Stimulated activated CD8-positive, alpha-beta memory T cell treated with anti-CD3 and anti-CD28 coated beads, Interleukin-15, amount 100 ng/mL, for 1 hour (primary cell): ENCODE measurements around the gene CFAP100.

Source experiments
- DNase-seq: peaks from one replicate; pipeline ENCODE4 v3.0.0-alpha.2; 2020; ENCODE audit warnings: low read depth

Gene CFAP100

DNA sequence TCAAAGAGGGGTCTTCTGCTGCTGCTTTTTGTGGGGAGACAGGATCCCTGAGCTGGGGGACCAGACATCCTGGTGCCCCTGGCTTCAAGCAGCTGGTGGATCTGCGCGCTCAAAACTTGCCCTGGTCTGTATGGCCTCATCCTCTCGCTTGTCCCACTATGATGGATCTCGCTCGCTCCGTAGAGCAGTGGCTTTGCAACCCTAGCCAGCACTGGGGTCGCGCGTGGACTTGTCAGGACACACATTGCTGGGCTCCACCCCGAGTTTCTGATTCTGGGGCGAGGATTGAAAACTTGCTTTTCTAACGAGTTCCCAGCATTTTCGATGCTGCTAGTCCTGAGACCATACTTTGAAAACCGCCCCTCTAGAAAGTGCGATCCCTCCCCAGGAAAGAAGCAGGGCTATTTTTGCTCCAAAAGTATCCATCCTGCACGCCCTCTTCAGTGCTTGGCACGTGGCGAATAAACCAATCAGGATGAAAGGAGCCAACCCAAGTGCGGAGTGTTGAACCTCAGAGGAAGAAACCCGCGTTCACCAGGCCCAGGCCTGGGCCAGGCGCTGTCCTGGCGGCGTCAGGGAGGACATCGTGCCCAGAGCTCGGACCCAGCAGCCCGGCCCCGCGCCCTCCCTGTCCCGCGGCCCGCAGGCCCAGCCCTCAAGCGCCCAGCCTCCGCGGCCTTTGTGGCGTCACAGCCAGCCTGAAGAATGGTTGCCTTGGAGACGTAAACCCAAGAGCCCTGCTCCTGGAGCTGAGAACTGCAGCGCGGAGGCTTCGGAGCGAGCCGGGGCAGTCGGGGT lies at the start of gene CFAP100:
Gene CFAP100 (plus strand): TSS at position 731 of the 798 bp plus-strand sequence. CDS start 1,092 bp downstream, outside the sequence.
- DNase-seq = no peak

DNA sequence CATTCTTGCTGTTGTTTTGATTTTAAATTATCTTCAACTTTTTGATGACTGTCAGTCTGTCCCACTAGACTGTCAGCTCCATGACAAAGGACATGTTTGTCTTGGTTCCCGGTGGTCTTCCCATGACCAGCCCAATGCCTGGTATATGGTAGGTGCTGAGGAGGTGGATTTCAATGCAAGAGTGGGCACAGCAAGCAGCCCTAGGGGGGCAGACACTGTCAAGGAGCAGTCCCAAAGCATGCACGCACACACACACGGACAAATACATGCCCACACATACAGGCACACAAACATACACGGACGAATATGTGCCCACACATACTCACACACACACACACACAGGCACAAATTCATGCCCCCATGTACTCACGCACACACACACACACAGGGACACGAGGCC lies 49.5 kb upstream of the CFAP100 start:
- no peak for DNase-seq

GRCh38 chr3:126345641-126346460 lies 48.9 kb upstream of the CFAP100 start:
- DNase-seq = no peak

- no peak for DNase-seq
These were observed 48.2 kb upstream of the CFAP100 start for GRCh38 chr3:126346466-126346865.

DNA sequence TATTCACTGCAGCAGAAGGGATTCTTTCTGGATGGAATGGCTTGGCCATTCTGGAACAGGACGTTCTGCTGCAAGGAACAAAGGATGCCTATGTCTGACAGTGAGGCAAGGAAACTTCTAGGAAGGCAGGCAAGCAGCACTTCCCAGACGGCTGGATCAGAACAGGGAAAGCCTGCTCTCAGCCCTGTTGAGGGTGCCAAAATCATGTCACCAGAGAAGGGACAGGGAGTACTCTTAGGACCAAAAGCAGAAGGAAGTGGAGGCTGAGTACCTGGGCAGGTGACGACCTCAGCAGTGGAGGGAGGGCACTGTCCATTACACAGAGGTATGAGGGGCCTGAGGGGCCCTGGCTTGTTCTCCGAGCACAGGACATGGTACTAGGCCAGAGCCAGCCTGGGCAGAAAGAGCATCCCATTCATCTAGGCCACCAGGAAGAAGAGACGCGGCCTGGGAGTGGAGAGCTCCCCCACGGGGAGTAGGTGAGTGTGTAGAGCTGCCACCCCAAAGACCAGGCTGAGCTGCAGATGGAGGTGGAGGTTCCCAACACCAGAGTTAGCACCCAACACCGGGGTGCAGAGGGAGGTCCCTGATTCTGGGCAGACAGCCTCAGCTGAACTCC lies 47.1 kb upstream of the CFAP100 start:
- DNase-seq = no peak

DNA sequence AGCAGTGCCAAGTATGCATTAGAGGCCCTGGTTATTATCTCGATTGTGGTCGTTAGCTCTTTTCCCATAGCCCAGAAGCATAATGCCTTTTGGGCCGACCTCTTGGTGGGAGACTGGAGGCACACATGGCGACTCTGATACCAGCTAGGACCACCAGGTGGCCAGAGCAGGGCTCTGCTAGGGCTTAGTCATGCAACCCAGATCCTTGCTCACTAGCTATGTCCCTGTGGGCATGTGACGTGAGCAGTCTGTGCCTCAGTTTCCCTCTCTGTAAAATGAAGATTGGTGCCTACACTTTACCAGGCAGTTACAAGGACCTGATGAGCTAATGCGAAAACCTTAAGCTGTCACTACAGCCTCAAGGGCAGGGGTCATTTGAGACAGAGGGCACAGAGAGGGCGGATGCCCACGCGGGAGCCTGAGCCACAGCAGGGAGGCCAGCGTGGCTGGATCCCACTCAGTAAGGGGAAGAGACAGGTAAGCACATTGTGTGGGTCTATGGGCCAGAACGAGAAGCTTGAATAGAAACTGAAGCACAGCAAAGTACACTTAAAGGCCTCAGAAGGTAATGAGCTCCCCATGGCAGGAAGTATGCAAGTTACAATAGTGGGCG lies 46.3 kb upstream of the CFAP100 start:
- DNase-seq = no peak

GRCh38 chr3:126349071-126349470 lies 45.6 kb upstream of the CFAP100 start:
- no peak for DNase-seq

GRCh38 chr3:126349611-126350501 lies 44.9 kb upstream of the CFAP100 start:
- no peak for DNase-seq

GRCh38 chr3:126350502-126351085 lies 44.1 kb upstream of the CFAP100 start:
- no peak for DNase-seq

- DNase-seq = no peak
These were observed 43.5 kb upstream of the CFAP100 start for GRCh38 chr3:126351086-126351770.

- DNase-seq = no peak
These were observed 42.8 kb upstream of the CFAP100 start for GRCh38 chr3:126351771-126352475.

DNA sequence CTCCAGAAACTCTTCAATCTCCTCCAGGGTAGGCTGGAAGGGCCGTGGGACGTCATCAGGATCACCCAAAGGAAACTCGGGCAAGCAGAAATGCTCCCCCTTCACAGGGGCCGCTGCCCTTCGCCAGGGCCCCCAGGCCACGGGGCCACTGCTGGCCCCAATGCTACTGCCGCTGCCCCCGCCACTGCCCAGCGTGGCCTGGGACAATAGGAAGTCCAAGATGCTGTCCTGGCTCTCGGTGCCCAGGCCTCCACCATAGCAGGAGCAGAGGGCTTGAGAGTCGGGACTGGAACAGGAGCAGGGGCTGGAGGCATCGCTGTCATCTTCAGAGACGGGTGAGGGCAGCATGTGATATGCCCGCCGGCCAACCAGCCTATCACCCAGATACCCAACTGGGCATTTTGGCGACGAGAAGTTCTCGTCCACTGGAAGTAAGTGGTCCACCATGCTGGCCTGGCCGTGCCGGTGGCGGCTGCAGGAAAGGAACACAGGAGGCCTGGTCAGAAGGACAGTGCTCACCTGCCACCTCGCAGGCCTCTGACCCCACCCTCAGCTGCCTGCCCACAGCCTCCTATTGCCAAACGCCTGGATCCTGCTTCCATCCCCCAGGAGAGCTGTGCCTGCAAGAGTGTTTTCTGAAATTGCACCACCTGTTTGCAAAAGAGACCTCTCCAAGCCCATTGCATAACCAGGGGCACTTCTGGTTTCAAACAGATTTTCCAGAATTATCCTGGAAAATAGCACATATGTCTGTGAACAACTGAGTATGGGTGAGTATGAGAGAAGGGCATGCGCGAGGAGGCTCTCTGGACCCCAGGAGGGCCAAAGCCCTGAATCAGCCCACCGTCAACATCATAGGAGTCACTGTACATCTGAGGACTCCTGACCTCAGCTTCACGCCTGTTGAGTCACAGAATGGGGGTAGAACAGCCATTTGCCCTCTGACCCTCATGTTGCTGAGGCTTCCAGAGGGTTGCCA lies 41.9 kb upstream of the CFAP100 start:
- no peak for DNase-seq

DNA sequence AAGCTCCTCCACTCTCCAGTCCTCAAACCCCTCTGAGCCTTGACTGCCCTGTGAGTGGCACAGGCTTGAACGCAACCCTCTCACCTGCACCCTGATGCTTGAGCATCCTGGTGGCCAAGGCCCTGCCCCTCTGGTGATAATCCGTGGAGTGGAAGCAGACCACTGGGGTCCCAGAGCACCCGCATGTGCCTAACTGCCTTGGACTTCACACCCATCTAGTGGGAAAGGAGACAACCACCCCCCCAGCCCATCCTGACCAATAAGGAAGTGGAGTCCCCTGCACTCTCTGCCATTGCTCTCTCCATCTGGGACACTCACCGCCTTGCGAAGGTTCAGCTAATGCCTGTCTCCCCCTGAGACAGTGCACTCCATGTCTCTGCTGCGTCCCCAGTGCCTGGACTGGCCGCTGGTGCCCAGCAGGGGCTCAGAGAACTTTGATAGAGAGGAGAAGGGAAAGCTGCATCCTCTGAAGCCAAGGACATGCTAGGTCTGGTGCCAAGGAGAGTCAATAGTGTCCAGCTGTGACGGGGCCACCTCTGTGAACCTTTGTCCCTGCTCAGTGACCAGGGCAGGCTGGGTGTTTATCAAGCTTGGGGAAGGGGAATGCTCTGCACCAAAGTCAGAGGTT lies 40.9 kb upstream of the CFAP100 start:
- DNase-seq = no peak

GRCh38 chr3:126354776-126355175 lies 39.9 kb upstream of the CFAP100 start:
- no peak for DNase-seq

GRCh38 chr3:126355251-126355650 lies 39.5 kb upstream of the CFAP100 start:
- DNase-seq = no peak

DNA sequence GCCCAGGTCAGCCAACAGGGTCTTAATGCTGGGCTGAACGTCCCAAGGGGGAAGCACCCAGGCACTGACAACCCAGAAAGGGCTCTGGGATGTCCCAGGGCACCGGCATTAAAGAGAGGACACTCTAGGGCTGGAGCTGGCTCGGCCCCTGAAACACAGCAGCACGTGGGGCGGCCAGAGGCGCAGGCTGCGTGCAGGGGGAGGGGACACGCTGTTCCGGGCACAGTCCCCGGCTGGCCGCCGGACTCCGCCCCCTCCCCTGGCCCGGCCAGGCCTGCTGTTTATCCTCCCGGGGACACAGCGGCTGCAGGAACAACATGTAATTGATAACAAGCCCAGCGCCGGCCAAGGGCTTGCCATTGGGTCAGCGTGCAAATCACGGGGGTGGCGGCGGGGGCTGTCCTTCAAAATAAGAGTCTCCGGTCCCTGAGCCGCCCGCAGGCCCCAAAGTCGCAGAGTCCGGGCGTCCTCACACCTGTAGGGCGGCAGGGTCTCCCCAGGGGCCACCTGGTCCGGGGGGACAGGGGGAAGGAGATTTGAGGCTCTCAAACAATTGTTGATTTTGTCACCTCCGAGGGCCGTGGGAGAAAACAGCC lies 38.8 kb upstream of the CFAP100 start:
- no peak for DNase-seq
